Stimulated activated CD4-positive, alpha-beta T cell treated with anti-CD3 and anti-CD28 coated beads, TNF-alpha, amount 100 ng/mL, for 4 hours (primary cell): ENCODE results near the gene CDH23.
"Not testable (repeated sequence)": the region's sequence is repeated elsewhere in the genome, so short reads cannot be mapped to it uniquely, and the experiment has no call there.

Experiments
- DNase-seq, 3 experiments: peaks; one replicate each; pipeline ENCODE4 v3.0.0-alpha.2; 2020; ENCODE audit warnings: low read depth in 3 of 3

Gene CDH23

GRCh38 chr10:71582506-71583475 is 186.1 kb downstream of the CDH23 start:
- DNase-seq = no peak

- DNase-seq = no peak
Observed at GRCh38 chr10:71584461-71584860, 187.7 kb downstream of the CDH23 start.

GRCh38 chr10:71584902-71585563 is 188.3 kb downstream of the CDH23 start:
- DNase-seq = no peak

- DNase-seq = no peak
Observed at GRCh38 chr10:71585564-71586290, 189.0 kb downstream of the CDH23 start.

- no peak for DNase-seq
Observed at GRCh38 chr10:71587941-71588573, 191.3 kb downstream of the CDH23 start.

GRCh38 chr10:71588685-71589084 is 192.0 kb downstream of the CDH23 start:
- DNase-seq = no peak

DNA sequence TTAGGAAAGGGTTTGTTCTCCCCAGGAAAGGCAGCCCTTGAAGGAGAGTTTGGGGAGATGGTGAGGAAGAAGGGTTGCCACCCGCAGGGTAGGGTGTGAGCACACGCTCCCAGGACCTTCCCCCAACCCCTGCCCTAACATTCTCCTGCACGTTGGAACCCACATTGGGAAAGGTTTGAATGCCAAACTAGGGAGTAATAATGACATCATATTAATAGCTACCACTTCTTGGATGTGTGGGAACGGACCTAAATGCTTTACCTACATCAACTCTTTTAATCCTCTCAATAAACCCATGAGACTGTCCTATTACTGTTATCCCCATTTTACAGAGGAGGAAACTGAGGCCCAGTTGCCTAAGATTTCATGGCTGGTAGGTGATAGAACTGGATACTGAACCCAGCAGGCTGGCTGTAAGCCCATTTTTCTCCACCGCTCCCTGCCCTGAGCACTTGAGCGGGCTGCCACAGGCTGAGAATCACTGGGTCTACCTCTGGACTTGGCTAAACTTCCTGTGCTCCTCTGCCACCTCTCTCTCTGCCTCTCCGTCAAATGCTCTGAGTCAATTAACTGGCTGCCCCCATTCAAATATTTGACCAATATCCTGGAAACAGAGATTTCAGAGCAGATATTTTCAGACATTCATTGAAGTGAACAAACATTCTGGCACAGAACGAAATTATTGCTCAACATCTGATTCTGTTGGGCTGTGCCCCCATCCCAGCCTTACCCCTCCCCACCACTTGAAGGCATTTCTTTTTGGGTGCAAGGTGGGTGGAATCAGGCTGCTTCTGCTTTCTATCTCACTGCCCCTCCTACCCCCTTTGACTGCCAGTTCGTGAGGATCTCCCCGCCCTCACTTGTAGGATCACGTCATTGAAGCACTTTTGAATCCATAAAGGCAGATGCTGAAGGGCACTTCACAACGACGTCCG is 193.2 kb downstream of the CDH23 start:
- DNase-seq = no peak

- no peak for DNase-seq
Observed at GRCh38 chr10:71590781-71591350, 194.1 kb downstream of the CDH23 start.

DNA sequence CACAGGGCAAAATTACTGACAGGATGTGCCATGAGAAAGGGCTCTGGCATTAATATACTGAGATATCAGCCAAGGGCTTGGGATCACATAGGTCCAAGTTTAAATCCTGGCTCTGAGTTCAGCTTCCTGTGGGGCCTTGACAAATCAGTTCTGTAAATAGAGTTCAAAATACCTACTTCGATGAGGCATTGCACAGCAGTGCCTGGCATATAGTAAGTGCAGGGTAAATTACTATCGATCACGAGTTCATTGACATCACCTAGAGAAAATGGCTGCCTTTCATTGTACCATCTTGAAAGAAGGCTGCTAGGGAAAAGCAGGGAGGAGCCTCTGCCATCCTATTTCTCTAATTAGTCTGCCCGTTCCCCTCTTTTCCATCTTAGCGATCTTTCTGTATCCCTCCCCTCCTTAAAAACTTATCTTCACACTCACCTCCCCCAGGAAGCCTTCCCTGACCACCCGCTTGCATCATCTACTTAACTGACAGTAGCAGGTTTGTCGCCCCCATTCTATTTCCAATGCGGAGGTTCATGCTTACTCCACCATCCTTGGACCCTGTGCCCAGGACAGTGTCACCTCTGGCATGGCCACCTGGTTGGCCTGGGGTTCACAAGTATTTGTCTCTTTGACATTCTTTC is 198.3 kb downstream of the CDH23 start:
- DNase-seq = no peak

GRCh38 chr10:71595649-71596048 is 198.9 kb downstream of the CDH23 start:
- DNase-seq = no peak

- DNase-seq = no peak
Observed at GRCh38 chr10:71596127-71596526, 199.4 kb downstream of the CDH23 start.

DNA sequence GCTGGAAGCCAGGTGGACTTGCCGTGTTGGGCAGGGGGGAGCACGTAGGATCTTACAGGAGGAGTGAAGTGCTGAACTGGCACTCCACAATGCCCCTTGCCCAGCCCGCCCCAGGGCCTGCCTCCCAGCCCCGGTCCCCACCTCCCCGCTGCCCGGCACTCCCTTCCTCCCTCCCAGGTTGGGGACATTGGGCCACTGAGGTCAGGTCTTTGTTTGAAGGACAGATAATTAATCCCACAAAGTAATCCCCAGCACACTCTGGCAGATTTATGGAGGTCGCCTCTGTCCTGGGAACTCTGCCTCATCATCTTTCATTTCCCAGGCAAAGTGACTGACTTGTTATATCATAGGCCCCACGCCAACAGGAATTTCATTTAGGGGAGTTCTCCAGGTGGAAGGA is 200.0 kb downstream of the CDH23 start:
- DNase-seq = no peak

DNA sequence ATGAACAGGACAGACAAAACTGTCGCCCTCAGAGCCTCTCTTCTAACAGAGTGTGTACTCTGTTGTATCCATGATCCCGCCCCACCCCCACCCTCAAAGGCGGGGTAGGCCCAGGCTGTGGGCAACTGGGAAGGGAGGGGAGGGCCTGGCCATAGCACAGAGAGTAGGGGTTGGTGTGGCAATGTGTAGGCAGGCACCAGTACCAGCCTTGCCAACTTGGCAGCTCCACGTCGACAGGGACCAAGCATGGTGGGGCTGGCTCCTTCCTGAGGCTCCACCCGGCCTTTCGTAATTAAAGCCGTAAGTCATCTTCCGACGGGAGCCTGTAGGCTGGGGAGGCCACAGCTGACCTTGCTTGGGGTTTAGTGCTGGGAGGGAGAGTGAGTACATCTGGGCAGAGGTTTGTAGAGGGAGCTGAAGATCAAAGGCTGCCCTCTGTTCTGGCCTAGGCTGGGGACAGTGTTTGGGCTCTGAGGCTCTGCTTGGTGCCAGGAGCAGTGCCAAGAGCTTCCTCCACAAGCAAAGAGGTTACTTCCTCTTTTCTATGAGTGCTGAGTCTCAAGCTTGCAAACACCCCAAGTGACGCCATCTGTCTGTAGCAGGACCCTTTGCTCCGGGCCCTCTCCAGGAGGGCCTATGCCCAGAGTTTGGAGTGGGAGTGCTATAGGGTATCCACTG is 201.2 kb downstream of the CDH23 start:
- DNase-seq = no peak

- DNase-seq = no peak
Observed at GRCh38 chr10:71598621-71599055, 201.9 kb downstream of the CDH23 start.

- no peak for DNase-seq
Observed at GRCh38 chr10:71599518-71599917, 202.8 kb downstream of the CDH23 start.

DNA sequence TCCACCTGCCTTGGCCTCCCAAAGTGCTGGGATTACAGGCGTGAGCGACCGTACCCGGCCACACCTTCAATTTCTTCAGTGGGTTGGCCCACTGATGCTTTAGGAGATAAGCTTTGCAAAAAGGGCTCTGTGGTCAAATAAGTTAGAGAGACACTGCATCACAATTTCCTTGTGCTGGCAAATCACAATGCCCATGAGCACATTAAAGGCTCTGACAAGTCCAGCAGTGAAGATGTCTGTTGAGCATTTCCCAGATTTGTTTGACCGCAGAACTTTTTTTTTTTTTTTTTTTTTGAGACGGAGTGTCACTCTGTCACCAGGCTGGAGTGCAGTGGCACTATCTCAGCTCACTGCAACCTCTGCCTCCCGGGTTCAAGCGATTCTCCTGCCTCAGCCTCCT is 203.5 kb downstream of the CDH23 start:
- DNase-seq = not testable (repeated sequence)

GRCh38 chr10:71600849-71601248 is 204.1 kb downstream of the CDH23 start:
- DNase-seq = no peak

- DNase-seq = no peak
Observed at GRCh38 chr10:71601273-71601672, 204.6 kb downstream of the CDH23 start.

DNA sequence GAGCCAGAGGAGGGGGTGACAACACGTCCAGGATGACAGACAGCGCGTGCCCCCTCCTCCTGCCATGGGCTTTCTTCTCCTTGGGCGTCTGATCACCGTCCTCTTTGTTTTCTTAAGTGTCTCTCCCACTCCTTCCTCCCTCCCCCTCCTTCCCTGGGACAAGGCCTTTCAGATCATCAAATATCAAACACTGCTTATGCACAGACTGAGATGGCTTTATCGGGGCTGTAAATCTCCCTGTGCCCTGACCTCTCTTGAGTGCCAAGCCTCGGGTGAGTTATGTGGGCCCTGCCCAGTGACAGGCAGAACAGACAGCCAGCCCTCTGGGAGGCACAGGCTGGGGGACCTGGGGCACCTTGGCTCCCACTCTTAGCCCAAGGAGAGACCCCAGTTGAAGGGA is 206.4 kb downstream of the CDH23 start:
- no peak for DNase-seq
